Inflammatory macrophage treated with lipopolysaccharide for 4 hours (primary cell): ENCODE measurements around the gene EML1.

Experiments used
- DNase-seq: peaks from one replicate; pipeline ENCODE4 v3.0.0-alpha.2; 2020

The EML1 gene

GRCh38 chr14:99793213-99794150 is at the start of gene EML1:
Gene EML1 (plus strand): TSS chr14:99793413. CDS start chr14:99793477, 64 bp downstream.
- peak; percentile 41 for DNase-seq

GRCh38 chr14:99744199-99744872 is 48.9 kb upstream of the EML1 start:
- no peak for DNase-seq

- DNase-seq = no peak
These were observed 48.4 kb upstream of the EML1 start for GRCh38 chr14:99744873-99745224.

- DNase-seq = no peak
These were observed 47.8 kb upstream of the EML1 start for GRCh38 chr14:99745307-99745951.

GRCh38 chr14:99747167-99747566 is 46.0 kb upstream of the EML1 start:
- DNase-seq = no peak

GRCh38 chr14:99747582-99748330 is 45.5 kb upstream of the EML1 start:
- no peak for DNase-seq

- DNase-seq = no peak
These were observed 44.7 kb upstream of the EML1 start for GRCh38 chr14:99748529-99748928.

GRCh38 chr14:99749142-99749541 is 44.1 kb upstream of the EML1 start:
- DNase-seq = no peak

- no peak for DNase-seq
These were observed 43.2 kb upstream of the EML1 start for GRCh38 chr14:99749763-99750715.

- DNase-seq = no peak
These were observed 42.3 kb upstream of the EML1 start for GRCh38 chr14:99750746-99751450.

- DNase-seq = no peak
These were observed 41.4 kb upstream of the EML1 start for GRCh38 chr14:99751539-99752485.

GRCh38 chr14:99752486-99753121 is 40.6 kb upstream of the EML1 start:
- DNase-seq = no peak

- no peak for DNase-seq
These were observed 39.7 kb upstream of the EML1 start for GRCh38 chr14:99753225-99754140.

GRCh38 chr14:99754141-99755067 is 38.8 kb upstream of the EML1 start:
- no peak for DNase-seq

GRCh38 chr14:99755068-99755405 is 38.2 kb upstream of the EML1 start:
- no peak for DNase-seq

GRCh38 chr14:99755629-99756603 is 37.3 kb upstream of the EML1 start:
- DNase-seq = no peak
